Stimulated activated CD8-positive, alpha-beta memory T cell treated with anti-CD3 and anti-CD28 coated beads, Interleukin-15, amount 100 ng/mL, for 1 hour (primary cell): ENCODE measurements around the gene PRRT1.
"Not testable (repeated sequence)": the region's sequence is repeated elsewhere in the genome, so short reads cannot be mapped to it uniquely, and the experiment has no call there.

Experiments
- DNase-seq: peaks from one replicate; pipeline ENCODE4 v3.0.0-alpha.2; 2020; ENCODE audit warnings: low read depth

Gene PRRT1

GRCh38 chr6:32149932-32150870 lies 1.5 kb downstream of the PRRT1 start:
- no peak for DNase-seq

GRCh38 chr6:32149092-32149755 lies 2.5 kb downstream of the PRRT1 start:
- DNase-seq, result no peak

- peak; percentile 47 for DNase-seq
Observed at GRCh38 chr6:32148289-32149091, 3.2 kb downstream of the PRRT1 start.

- DNase-seq, result no peak
Observed at GRCh38 chr6:32147401-32148132, 4.2 kb downstream of the PRRT1 start.

- DNase-seq, result no peak
Observed at GRCh38 chr6:32146687-32147086, 5.1 kb downstream of the PRRT1 start.

GRCh38 chr6:32146287-32146686 lies 5.5 kb downstream of the PRRT1 start:
- no peak for DNase-seq

GRCh38 chr6:32144238-32144637 lies 7.5 kb downstream of the PRRT1 start:
- DNase-seq, result not testable (repeated sequence)

GRCh38 chr6:32140420-32141046 lies 11.2 kb downstream of the PRRT1 start:
- no peak for DNase-seq

GRCh38 chr6:32139590-32139989 lies 12.1 kb downstream of the PRRT1 start:
- DNase-seq, result no peak

GRCh38 chr6:32137454-32137853 lies 14.3 kb downstream of the PRRT1 start:
- DNase-seq, result no peak

GRCh38 chr6:32133786-32134185 lies 18.0 kb downstream of the PRRT1 start:
- DNase-seq, result no peak

GRCh38 chr6:32132110-32132509 lies 19.6 kb downstream of the PRRT1 start:
- no peak for DNase-seq

GRCh38 chr6:32131439-32131948 lies 20.2 kb downstream of the PRRT1 start:
- DNase-seq, result no peak

GRCh38 chr6:32129297-32130088 lies 22.2 kb downstream of the PRRT1 start:
- DNase-seq, result no peak

- no peak for DNase-seq
Observed at GRCh38 chr6:32128751-32129296, 22.9 kb downstream of the PRRT1 start.

- DNase-seq, result peak; percentile 94
Observed at GRCh38 chr6:32127717-32128592, 23.8 kb downstream of the PRRT1 start, which contains the start of gene ATF6B. ATF6B (minus strand) TSS chr6:32128246; CDS start chr6:32128207, 39 bp downstream.

- no peak for DNase-seq
Observed at GRCh38 chr6:32127409-32127716, 24.4 kb downstream of the PRRT1 start.

- no peak for DNase-seq
Observed at GRCh38 chr6:32126880-32127279, 24.9 kb downstream of the PRRT1 start.

GRCh38 chr6:32123681-32124080 lies 28.1 kb downstream of the PRRT1 start:
- no peak for DNase-seq
